HG02970 (cell line): ENCODE results near the gene FAM72D.
"Not testable (repeated sequence)": the region's sequence is repeated elsewhere in the genome, so short reads cannot be mapped to it uniquely, and the experiment has no call there.

Source experiments
- ATAC-seq: cut with Tn5 transposase; IDR thresholded peaks from one replicate; pipeline ENCODE4 v1.9.1; 2021; ENCODE audit warnings: mild to moderate bottlenecking, moderate library complexity, moderate number of reproducible peaks; ENCODE audit not compliant: unreplicated experiment, low FRiP score

FAM72D gene

GRCh38 chr1:145095284-145096057, at the start of gene FAM72D, which contains the start of gene SRGAP2B:
Gene FAM72D (plus strand): TSS chr1:145095974. CDS start chr1:145096848, 874 bp downstream.
Gene SRGAP2B (minus strand): TSS chr1:145095328. CDS start chr1:145092901, 2,427 bp downstream.
- ATAC-seq, result peak; percentile 87

- not testable (repeated sequence) for ATAC-seq
Measured at GRCh38 chr1:145047553-145047952, 48.2 kb upstream of the FAM72D start.

GRCh38 chr1:145048181-145048856, 47.5 kb upstream of the FAM72D start:
- not testable (repeated sequence) for ATAC-seq

GRCh38 chr1:145052019-145052776, 43.6 kb upstream of the FAM72D start:
- not testable (repeated sequence) for ATAC-seq

GRCh38 chr1:145053428-145053827, 42.3 kb upstream of the FAM72D start:
- ATAC-seq, result not testable (repeated sequence)

GRCh38 chr1:145055217-145055760, 40.5 kb upstream of the FAM72D start:
- ATAC-seq, result peak; percentile 94

GRCh38 chr1:145058184-145058583, 37.6 kb upstream of the FAM72D start:
- ATAC-seq, result peak; percentile 52

GRCh38 chr1:145063285-145063684, 32.5 kb upstream of the FAM72D start:
- not testable (repeated sequence) for ATAC-seq

GRCh38 chr1:145063941-145064648, 31.7 kb upstream of the FAM72D start:
- ATAC-seq, result not testable (repeated sequence)

- not testable (repeated sequence) for ATAC-seq
Measured at GRCh38 chr1:145065194-145065826, 30.5 kb upstream of the FAM72D start.

- ATAC-seq, result not testable (repeated sequence)
Measured at GRCh38 chr1:145066486-145066885, 29.3 kb upstream of the FAM72D start.

- not testable (repeated sequence) for ATAC-seq
Measured at GRCh38 chr1:145071569-145071968, 24.2 kb upstream of the FAM72D start.

- not testable (repeated sequence) for ATAC-seq
Measured at GRCh38 chr1:145074021-145074559, 21.7 kb upstream of the FAM72D start.

GRCh38 chr1:145076877-145077276, 18.9 kb upstream of the FAM72D start:
- not testable (repeated sequence) for ATAC-seq

GRCh38 chr1:145077872-145078786, 17.6 kb upstream of the FAM72D start:
- ATAC-seq, result not testable (repeated sequence)

- ATAC-seq, result not testable (repeated sequence)
Measured at GRCh38 chr1:145078787-145079370, 16.9 kb upstream of the FAM72D start.

GRCh38 chr1:145079737-145080136, 16.0 kb upstream of the FAM72D start:
- ATAC-seq, result not testable (repeated sequence)

GRCh38 chr1:145080193-145080592, 15.6 kb upstream of the FAM72D start:
- ATAC-seq, result not testable (repeated sequence)
